NCI-H748 (cell line): ENCODE data around the gene COA6.
"Not testable (repeated sequence)": the region's sequence is repeated elsewhere in the genome, so short reads cannot be mapped to it uniquely, and the experiment has no call there.

ENCODE experiments used
- DNase-seq: peaks from one replicate; lab custom pipeline; 2025; ENCODE audit not compliant: unreplicated experiment; lab: John Stamatoyannopoulos, UW

COA6 gene

DNA sequence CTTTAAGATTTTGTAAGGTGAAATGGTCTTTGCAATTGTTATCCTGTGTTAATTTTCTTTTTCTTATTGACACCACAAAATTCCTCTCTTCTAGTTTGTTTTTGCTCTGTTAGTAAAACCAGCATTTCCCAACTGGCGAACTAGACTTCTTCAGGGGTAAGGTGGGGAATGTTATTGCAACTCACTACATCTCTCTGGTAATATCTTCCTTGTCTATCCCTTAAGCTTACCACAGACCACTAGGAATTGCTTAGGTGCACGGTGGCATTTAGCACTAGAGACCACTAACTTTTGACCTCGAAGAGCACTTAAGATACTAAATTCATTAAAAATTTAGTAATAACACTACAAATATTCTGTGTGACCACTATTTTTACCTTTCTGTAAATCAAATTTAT lies 4.2 kb upstream of the COA6 start:
- DNase-seq: no peak

DNA sequence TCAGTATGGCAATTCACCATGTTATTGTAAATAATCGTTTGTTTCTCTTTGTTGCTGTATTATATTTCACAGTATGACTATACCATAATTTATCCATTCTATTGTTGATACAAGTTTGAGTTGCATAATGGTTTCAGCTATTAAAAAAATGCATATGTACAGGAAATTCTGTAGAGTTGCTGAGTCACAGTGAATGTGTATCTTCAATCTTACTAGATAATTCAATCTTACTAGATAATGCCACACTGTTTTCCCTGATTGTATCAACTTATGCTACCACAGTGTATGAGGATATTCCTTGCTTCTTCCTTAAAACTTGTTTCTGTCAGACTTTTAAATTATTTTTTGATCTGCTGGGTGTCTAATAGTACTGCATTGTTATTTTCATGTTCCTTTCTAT lies 3.5 kb upstream of the COA6 start:
- no peak for DNase-seq

DNA sequence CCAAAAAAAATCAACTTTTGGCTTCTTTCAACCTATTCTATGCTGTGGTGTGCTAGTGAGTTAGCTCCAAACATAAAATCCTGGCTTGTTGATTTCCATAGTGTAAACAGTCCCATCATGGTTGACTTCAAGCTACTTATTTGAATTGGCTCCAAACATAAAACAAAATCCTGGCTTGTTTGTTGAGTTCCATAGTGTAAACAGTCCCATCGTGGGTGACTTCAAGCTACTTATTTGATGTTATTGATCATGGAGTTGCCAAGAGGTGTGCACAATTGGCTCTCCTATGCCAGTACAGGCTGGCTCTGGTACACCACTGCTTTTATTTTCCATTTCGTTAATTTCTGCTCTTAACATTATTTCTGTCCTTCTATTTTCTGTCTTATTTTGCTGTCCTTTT lies 1.8 kb upstream of the COA6 start:
- DNase-seq: no peak

DNA sequence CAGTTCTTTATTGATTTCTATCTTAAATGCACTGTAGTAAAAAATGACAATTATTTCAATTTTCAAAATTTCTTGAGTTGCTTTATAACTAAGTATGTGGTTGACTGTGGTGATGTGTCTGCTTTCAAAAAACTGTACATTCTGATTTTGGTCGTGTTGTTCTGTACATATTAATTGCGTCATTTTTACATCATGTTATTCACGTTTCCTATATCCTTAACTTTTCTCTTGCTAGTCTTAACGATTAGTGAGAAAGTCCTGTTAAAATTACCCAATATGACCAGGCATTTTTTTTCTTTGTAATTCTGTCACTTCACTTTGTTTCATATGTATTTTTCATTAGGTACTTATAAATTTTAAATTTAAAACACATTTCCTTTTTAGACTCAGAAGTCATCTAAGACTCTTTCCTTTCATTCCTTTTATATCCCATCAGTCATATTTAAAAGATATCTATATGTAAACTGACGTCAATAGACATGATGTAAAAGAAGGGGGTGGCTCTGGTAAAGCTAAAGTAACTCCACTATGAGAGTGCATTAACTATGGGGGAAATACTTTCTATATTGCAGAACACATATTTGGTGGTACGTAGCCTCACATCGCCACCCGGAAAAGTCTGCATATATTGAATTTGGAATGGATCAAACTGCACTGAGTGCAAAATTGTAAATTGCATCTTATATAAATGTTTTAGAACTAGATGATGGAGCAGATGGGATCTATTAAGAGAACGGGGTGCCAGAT lies 1.1 kb upstream of the COA6 start:
- DNase-seq: no peak

DNA sequence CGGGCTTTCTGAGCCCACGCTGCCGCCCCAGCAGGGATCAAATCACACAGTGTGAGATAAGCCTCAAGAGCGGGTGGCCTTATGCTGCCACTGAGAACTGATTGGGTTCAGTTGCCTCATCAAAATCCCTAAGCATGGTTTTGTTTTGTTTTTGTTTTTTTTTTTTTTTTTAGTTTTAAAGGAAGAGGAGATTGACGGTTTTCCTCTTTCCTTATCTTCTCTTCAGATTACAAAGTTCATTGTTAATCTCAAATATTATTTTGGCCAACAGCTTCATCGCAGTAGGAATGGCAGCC lies 651 bp downstream of the COA6 start:
- no peak for DNase-seq

DNA sequence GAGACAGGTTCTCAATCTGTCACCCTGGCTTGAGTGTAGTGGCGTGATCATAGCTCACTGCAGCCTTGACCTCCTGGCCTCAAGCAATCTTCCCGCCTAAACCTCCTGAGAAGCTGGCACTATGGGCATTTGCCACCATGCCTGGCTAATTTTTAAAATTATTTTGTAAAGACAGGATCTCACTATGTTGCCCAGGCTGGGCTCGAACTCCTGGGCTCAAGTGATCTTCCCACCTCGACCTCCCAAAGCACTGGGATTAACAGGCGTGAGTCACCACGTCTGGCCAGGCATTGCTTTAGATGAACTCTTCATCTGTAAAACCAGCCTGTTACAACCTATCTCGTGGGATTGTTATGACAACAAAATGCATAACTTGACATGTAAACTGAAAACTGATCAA lies 2.4 kb downstream of the COA6 start:
- no peak for DNase-seq

DNA sequence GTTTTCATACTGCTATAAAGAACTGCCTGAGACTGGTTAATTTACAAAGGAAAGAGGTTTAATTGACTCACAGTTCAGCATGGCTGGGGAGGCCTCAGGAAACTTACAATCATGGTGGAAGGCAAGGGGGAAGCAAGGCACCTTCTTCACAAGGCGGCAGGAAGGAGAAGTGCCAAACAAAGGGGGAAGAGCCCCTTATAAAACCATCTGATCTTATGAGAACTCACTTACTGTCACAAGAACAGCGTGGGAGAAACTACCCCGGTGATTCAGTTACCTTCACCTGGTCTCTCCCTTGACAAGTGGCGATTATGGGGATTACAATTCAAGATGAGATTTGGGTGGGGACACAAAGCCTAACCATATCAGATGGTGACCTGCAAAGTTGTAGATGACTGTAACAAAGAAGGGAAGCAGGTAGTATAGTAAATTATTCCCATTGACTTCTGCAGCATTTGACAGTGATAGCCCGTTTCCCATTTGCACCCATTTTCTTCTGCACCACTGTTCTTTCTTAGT lies 6.4 kb downstream of the COA6 start:
- DNase-seq: not testable (repeated sequence)

DNA sequence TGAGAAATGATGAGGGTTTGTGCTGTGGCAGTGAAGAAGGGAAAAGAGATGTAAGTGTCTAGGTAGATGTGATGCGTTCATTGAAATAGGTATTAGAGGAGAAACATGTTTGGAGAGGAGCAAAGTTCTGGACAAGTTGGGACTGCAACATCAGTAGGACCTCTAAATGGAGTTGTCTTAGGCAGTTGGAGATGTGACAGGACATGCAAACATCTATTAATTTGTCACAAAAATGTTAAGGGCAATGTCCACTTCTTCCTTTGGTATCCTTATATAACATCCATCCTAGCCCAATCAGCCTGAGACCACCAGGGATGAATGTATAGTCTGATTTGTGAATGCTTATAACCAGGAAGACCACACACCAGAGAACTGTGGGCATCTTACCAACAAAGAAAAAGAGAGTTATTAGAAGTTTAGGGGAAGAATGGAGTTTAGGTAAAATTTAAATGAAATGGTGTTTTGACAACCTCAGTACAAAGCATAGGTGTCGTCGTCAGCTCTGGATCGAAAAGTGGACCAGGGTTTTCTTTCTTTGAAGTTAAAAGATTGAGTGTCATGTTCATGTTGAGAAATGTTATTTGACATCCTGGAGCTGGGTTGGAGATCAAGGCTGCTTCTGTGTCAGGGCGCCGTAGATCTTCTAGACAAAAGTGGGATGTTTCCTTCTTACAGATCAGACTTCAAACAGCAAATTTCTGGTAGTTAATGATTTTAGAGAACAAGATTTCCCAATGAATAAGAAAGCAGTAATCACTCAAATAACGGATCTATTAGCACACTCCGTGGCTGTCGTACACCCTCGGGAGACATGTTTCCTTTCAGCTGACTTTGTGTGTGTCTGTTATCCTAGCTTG lies 8.7 kb downstream of the COA6 start:
- no peak for DNase-seq

DNA sequence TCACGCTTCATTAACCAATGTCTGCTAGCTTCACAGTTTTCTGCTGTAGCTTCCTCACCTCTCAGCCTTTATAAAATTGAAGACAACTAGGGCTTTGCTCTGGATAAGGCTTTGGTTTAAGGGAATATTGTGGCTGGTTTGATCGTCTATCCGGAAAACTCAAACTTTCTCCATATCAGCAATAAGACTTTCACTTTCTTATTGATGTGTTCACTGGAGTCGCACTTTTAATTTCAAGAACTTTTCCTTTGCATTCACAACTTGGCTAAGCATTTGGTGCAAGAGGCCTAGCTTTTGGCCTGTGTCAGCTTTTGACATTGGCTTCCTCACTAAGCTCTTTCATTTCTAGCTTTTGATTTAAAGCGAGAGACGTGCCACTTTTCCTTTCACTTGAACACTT lies 12.9 kb downstream of the COA6 start:
- DNase-seq: no peak

DNA sequence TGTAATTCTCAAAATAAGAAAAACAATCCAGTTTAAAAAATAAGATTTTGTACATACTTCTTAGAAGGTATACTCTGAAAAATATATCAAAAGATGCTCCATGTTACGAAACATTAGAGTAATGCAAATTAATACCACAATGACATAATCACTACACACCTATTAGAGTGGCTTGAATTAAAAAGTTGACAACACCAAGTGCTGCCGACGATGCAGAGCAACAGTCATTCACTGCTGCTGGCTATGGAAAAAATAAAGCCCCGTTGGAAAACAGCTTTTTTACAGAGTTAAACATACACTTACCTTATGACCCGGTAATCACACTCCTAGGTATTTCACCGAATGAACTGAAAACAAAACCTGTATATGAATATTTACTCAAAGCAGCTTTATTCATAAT lies 14.8 kb downstream of the COA6 start:
- DNase-seq: no peak

DNA sequence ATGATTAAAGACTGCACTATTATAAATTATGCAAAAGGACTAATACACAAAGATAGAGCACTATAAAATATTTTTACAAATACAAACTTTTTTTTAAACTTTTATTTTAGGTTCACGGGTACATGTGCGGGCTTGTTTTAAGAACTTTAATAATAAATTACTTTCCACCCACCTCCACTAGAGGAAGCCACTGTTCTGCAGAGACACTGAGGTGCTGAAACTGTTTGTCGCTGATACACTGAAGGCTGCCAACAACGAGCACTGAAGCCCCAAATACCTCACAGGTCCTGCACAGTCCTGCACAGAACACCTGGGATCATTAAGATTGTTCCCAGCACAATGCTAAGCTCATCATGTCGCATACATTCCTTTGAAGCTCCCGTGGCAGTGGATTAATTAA lies 19.9 kb downstream of the COA6 start:
- DNase-seq: no peak

DNA sequence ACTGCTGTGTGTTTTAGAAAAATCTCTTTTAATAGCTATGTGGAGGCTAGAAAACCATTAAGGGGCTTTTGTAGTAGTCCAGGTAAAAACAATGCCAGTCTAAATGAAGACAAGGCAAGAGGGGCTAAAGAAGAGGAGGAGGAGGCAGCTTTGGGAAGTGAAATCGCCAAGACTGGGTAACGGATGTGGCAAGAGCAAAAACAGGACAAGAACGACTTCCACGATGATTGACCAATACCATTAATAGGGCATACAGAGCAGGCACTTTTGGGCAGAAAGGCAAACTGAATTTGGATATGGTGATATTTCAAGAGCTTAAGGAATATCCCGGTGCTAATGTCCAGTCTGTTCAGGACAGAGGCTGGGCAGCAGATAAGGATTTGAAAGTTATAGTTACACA lies 22.0 kb downstream of the COA6 start:
- DNase-seq: no peak

DNA sequence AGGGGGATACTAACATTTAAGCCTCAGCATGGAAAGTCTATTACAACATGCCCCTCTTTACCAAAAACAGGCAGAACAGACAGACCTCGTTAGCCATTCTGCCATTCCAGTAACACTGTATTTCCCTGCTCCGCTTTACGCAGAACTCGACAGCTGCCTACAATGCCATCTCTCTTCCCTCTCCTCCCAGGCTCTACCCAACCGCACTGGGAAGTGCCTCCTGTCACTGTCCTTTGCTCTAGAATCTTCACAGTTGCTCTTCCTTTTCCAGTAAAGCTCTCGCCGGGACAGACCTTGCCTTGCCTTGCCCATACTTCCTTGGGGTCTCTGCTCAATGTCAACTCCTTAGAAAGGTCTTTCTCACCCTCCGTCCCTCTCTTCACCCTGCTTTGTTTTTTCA lies 22.8 kb downstream of the COA6 start:
- no peak for DNase-seq

DNA sequence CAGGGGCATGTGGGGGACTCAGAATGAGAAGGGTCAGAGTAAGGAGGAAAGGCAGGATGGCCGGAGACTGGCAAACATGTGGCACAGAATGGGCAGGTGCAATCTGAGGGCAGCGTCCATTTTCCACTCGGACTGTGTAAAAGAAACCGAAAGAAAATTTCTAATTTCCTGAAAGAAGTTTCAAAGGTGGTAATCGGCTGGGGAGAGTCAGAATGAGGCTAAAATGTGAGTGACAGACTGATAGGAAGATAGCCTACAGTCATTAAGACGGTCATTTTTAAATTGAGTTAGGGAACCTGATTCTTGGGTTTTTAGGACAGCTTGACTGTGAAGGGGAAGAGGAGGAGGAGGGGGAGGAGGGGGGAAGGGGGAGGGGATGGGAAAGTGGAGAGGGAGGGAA lies 23.6 kb downstream of the COA6 start:
- no peak for DNase-seq

DNA sequence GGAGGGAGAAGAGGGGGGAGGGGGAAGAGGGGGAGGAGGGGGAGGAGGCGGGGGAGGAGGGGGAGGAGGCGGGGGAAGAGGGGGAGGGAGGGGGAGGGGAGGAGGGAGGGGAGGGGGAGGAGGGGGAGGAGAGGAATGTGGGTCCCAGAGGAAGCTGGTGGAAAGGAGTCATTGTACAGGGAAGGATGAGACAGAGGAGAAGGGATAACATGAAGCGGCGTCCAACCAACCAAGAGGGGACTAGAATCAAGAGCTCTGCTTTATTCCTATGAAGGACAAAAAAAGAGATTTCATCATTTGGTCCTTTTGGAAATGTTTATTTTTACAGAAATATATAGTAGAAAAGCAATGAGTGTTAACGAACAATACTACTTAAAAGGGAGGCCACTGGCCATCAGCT lies 24.5 kb downstream of the COA6 start:
- no peak for DNase-seq

DNA sequence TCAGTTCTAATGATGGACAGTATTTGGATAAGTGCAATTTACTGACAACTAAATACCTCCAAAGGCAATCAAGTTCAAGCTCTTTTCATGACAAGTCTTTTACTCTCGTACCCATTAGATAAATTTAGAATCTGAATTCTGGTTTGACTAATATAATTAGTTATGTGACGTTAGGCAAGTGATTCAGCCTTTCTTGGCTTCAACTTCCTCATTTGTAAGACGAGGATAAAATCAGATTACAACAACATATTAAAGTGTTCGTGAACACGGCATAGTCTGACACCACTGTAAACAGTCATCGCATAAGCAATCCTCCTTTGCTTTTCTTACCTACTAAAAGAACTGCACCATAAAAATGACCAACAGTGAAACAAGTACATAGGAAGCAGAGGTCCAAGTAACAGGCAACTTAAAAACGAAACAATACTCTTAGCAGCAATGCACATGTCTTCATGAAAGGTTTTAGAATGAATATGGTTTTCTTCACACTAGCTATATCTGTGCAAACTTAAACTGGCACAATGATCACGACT lies 25.7 kb downstream of the COA6 start:
- DNase-seq: no peak

DNA sequence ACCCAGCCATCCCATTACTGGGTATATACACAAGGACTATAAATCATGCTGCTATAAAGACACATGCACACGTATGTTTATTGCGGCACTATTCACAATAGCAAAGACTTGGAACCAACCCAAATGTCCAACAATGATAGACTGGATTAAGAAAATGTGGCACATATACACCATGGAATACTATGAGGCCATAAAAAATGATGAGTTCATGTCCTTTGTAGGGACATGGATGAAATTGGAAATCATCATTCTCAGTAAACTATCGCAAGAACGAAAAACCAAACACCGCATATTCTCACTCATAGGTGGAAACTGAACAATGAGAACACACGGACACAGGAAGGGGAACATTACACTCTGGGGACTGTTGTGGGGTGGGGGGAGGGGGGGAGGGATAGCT lies 26.3 kb downstream of the COA6 start:
- DNase-seq: not testable (repeated sequence)

DNA sequence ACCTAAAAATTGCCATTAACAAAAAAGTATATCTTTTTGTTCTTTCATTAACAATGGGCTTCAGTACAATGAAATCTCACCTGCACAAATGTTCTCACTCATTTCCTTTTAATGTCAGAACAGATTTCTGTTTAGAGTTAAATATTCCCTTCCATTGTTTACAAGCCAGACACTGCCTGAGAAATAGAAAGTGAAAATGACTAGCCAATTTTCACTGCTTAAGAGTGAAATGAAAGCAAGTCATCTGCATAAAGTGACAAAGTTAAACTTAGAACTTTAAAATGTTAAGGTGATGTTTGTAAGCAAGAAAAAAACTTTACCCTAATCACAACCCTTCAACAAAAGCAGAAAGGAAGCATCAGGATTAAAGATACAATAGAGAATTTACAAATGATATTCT lies 27.5 kb downstream of the COA6 start:
- DNase-seq: no peak

DNA sequence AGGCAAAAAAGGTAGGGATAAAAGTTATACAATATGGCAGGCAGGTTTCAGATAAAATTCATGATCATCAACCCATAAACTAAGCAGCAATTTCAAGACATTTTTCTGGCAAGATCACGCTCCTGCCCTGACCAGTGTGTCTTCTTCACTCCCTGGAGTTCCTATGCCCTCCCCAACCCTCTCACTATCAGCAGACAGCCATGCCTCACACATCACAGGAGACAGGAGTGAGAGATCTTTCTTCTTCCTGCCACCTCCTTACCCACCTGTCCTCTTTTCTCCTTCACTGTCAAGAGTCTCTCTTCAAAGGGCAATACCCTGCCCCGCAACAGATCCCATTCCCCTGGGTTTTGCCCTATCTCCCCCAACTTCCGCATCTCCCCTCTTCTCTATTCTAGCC lies 28.4 kb downstream of the COA6 start:
- no peak for DNase-seq

DNA sequence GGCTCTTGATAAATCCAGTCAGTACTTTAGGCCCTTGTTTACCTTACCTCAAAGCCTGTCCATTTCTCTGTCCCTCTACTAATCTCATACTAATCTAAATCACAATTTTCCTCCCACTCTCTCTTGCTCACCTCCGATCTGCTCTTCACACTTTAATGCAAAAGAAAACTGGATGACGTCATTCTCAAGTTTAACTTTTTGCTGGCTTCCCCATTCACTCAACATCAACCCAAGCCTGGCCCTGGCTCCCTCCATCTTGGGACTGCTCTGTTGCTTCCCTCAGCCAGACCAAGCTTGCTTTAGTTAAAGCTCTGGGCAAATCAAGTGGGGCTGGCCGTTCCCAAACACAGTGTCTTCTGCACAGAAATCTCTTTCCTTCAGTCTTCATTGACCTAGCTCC lies 29.7 kb downstream of the COA6 start:
- no peak for DNase-seq

DNA sequence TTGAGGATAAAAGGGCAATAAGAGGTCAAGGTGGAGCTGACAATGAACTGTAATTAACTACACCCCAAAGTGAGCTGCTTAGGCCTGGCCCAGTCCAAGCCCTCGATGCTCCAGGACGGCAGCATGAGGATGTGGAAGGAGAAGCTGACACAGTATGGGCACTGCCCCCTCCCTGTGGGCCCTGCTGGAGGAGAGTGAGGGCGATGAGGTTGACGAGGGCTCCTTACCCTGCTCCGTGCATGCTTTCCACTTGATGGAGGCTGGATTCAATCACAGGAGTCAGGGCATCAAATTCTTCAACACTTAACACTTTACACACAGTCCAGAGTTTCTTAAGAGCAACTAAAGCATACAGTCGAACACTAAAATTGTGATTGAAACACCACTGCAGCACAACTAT lies 32.4 kb downstream of the COA6 start:
- DNase-seq: no peak

DNA sequence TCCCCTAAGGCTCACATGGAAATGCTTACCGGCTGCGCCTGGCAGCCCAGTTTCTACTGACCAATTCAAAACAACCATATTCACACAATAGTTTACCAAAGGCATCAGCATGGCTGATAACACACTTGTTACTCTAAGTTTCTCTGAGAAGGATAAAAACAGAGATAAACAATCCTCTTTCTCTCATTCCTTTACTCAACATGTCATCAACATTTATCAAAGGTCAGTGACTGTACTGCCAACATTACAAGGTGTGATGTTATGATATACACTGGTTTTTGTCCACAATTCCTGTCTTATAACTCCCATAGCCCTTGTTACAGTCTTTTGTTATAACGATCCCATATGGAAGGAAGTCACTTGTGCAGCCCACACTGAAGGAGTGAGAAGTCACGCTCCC lies 33.6 kb downstream of the COA6 start:
- no peak for DNase-seq
